Caco-2 (cell line): ENCODE data around the gene FAM76B. TPM values are rescaled to one million over a fixed set of nuclear protein-coding genes. Genes with fewer than 3 reads are reported as not detected.

Experiments
- BruUV-seq: library from RNA; stranded (reverse); fragments of 400-500 nt; replicated peaks from 2 replicates; lab custom pipeline; 2021; lab: Mats Ljungman, UMichigan
- CTCF ChIA-PET: fragments of 300-600 bp; sonication (Branson Sonifier 250); formaldehyde crosslinking; loops from one replicate; lab custom pipeline; 2022; ENCODE audit warnings: antibody characterized with exemption; lab: Charles Lee
- POLR2A ChIA-PET: fragments of 300-600 bp; sonication (Branson Sonifier 250); formaldehyde crosslinking; loops from one replicate; lab custom pipeline; 2022; ENCODE audit warnings: antibody characterized with exemption; lab: Charles Lee
- DNase-seq, 2 experiments: peaks; one replicate each; pipeline versions ENCODE4 v3.0.0 to v3.0.0-alpha.2; 2020 to 2022
- H3K27me3 ChIP-seq: replicated peaks from 2 replicates; pipeline ENCODE4 v1.6.0; 2011; ENCODE audit warnings: low read length; ENCODE audit not compliant: control insufficient read depth, insufficient read depth
- H3K36me3 ChIP-seq: 2 replicates; pipeline ENCODE4 v1.5.1; 2011; ENCODE audit warnings: low read length; ENCODE audit not compliant: control insufficient read depth, insufficient read depth
- H3K4me1 ChIP-seq: fragments of 250-450 bp; sonication (Bioruptor Pico); 2 replicates; pipeline ENCODE4 v1.5.1; 2020; ENCODE audit warnings: mild to moderate bottlenecking
- H3K4me3 ChIP-seq: 2 replicates; pipeline ENCODE4 v1.5.1; 2011; ENCODE audit warnings: low read depth, mild to moderate bottlenecking, control low read depth, low read length
- H3K9me3 ChIP-seq: fragments of 250-450 bp; sonication (Bioruptor Pico); 2 replicates; pipeline ENCODE4 v1.5.1; 2020; ENCODE audit warnings: mild to moderate bottlenecking, moderate library complexity
- H3K27ac Mint-ChIP-seq: one replicate; pipeline ENCODE4 v1.8.0; 2022; ENCODE audit warnings: mixed read lengths; ENCODE audit not compliant: unreplicated experiment
- H3K27me3 Mint-ChIP-seq: one replicate; pipeline ENCODE4 v1.8.0; 2022; ENCODE audit warnings: mixed read lengths; ENCODE audit not compliant: insufficient read depth, unreplicated experiment
- H3K36me3 Mint-ChIP-seq: one replicate; pipeline ENCODE4 v1.8.0; 2022; ENCODE audit warnings: mild to moderate bottlenecking, mixed read lengths; ENCODE audit not compliant: insufficient read depth, unreplicated experiment
- H3K4me1 Mint-ChIP-seq: one replicate; pipeline ENCODE4 v1.8.0; 2022; ENCODE audit warnings: low read depth, mixed read lengths; ENCODE audit not compliant: unreplicated experiment
- H3K4me3 Mint-ChIP-seq: one replicate; pipeline ENCODE4 v1.8.0; 2022; ENCODE audit warnings: mild to moderate bottlenecking, moderate library complexity, mixed read lengths; ENCODE audit not compliant: unreplicated experiment
- H3K9me3 Mint-ChIP-seq: one replicate; pipeline ENCODE4 v1.8.0; 2022; ENCODE audit warnings: mixed read lengths; ENCODE audit not compliant: unreplicated experiment
- intact Hi-C: fragments of 100-400 bp; cut with micrococcal nuclease; formaldehyde crosslinking; loops from one replicate; pipeline ENCODE4 v1.10.0; 2022; ENCODE audit not compliant: unreplicated experiment
- total RNA-seq: library from RNA; stranded (reverse); gene quantifications from 2 replicates; pipeline ENCODE4 v1.2.3, GENCODE V29; 2022
- TF ChIP-seq, protein P1 (sequence below), 2 experiments: fragments of 200-600 bp in 1 of 2; IDR thresholded peaks; 1 replicate in 1 of 2; 2 replicates in 1 of 2; pipeline versions ENCODE4 v1.5.1 to v1.8.0; 2011 to 2022; ENCODE audit warnings: antibody characterized with exemption in 1 of 2, control low read depth in 1 of 2, inconsistent platforms in 1 of 2, low read depth in 1 of 2, low read length in 1 of 2, mild to moderate bottlenecking in 1 of 2, moderate library complexity in 1 of 2; ENCODE audit not compliant: insufficient read depth in 1 of 2, severe bottlenecking in 1 of 2, unreplicated experiment in 1 of 2

Gene FAM76B
- total RNA-seq, 1 experiment from 2014 or later = 61.3 TPM

DNA sequence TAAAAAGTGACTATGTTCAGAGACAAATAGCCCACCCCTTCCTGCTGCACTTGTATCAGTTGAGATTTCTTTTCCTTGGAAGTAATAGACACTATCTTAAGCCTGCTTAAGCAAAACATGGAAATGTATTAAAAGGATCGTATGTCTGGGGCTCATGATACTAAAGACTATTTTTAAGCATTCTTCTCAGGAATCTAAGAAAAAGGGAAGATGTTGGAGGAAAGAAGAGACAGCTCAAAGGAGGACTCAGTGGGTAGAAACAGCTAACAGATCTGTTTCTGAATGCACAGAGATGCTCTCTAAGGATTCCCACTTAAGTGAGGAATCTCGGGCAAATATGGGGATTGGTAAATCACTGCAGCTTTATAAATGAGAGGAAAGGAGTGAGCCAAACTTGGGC is 62.5 kb downstream of the FAM76B start:
- intact Hi-C loops = no loop called here
- H3K27me3 Mint-ChIP-seq = peaks cover 16% of the 10 kb centered on the region
- H3K36me3 Mint-ChIP-seq = no peaks in the 10 kb centered on the region
- no peaks in the 10 kb centered on the region for H3K4me1 Mint-ChIP-seq
- H3K4me3 Mint-ChIP-seq = no peak overlapping the region
- Histone ChIP-seq H3K27me3 (no peaks in the 10 kb centered on the region), H3K9me3 (no peaks in the 10 kb centered on the region), H3K4me1 (no peaks in the 10 kb centered on the region), H3K4me3 (no peak overlapping the region), H3K36me3 (no peaks in the 10 kb centered on the region)
- BruUV-seq = no TSS peak
- no peak overlapping the region for H3K27ac Mint-ChIP-seq
- ChIA-PET CTCF (no interaction called here), POLR2A (no interaction called here)
- no peaks in the 10 kb centered on the region for H3K9me3 Mint-ChIP-seq
- DNase-seq = no peak
- TF ChIP-seq, protein P1, sequence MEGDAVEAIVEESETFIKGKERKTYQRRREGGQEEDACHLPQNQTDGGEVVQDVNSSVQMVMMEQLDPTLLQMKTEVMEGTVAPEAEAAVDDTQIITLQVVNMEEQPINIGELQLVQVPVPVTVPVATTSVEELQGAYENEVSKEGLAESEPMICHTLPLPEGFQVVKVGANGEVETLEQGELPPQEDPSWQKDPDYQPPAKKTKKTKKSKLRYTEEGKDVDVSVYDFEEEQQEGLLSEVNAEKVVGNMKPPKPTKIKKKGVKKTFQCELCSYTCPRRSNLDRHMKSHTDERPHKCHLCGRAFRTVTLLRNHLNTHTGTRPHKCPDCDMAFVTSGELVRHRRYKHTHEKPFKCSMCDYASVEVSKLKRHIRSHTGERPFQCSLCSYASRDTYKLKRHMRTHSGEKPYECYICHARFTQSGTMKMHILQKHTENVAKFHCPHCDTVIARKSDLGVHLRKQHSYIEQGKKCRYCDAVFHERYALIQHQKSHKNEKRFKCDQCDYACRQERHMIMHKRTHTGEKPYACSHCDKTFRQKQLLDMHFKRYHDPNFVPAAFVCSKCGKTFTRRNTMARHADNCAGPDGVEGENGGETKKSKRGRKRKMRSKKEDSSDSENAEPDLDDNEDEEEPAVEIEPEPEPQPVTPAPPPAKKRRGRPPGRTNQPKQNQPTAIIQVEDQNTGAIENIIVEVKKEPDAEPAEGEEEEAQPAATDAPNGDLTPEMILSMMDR (IDR thresholded peaks at IDR 0.05; ENCODE audit: insufficient read depth in 1 of 2, low read depth in 1 of 2, low read length in 1 of 2, severe bottlenecking in 1 of 2, unreplicated experiment in 1 of 2) = no peak

DNA sequence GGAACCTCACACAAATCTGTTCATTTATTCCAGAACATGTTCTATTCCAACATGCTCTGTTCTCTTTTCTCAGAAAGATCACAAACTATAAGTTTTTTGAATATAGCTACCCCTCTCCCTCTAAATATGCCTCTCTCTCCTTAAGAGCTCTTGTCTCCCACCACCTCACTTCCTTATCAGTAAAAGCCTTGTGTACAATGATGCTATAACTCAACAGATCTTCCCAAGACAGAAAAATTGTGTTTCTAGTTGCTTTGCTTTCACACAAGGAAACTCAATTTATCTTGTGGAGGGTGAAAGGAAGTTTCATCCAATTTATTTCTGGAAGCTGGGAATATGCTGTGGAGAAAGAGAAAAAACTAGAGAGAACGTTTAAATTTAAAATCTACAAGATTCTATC is 64.4 kb downstream of the FAM76B start:
- Histone ChIP-seq H3K27me3 (no peaks in the 10 kb centered on the region), H3K4me1 (no peaks in the 10 kb centered on the region), H3K9me3 (no peaks in the 10 kb centered on the region), H3K4me3 (no peak overlapping the region), H3K36me3 (no peaks in the 10 kb centered on the region)
- intact Hi-C loops = no loop called here
- H3K27ac Mint-ChIP-seq = no peak overlapping the region
- peaks cover 8% of the 10 kb centered on the region for H3K27me3 Mint-ChIP-seq
- H3K4me1 Mint-ChIP-seq = no peaks in the 10 kb centered on the region
- no peaks in the 10 kb centered on the region for H3K9me3 Mint-ChIP-seq
- H3K4me3 Mint-ChIP-seq = no peak overlapping the region
- no peak for DNase-seq
- POLR2A ChIA-PET = no interaction called here
- TF ChIP-seq, protein P1 (IDR thresholded peaks at IDR 0.05; ENCODE audit: insufficient read depth in 1 of 2, low read depth in 1 of 2, low read length in 1 of 2, severe bottlenecking in 1 of 2, unreplicated experiment in 1 of 2) = no peak
- no TSS peak for BruUV-seq
- CTCF ChIA-PET = no interaction called here
- no peaks in the 10 kb centered on the region for H3K36me3 Mint-ChIP-seq

DNA sequence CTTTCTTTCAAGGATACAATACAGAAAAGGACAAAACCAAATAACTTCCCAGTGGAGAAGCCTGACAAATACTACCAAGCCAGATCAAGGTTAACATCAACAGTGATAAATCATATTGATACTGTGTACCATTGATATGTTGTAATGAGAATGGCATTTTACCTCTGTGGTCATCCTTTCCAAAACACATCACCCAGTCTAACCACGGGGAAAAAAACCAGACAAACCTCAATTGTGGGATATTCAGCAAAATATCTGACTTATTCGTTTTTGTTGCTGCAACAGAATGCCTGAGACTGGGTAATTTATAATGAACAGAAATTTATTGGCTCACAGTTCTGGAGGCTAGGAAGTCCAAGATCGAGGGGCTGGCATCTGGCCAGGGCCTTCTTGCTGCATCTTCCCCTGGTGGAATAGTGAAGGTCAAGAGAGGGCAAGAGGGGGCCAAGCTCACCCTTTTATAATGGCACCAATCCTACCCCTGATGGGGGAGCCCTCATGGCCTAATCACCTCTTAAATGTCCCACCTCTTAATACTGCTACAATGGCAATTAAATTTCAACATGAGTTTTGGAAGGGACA is 66.1 kb downstream of the FAM76B start:
- Mint-ChIP-seq H3K9me3 (no peaks in the 10 kb centered on the region), H3K27ac (no peak overlapping the region), H3K36me3 (no peaks in the 10 kb centered on the region), H3K4me1 (no peaks in the 10 kb centered on the region), H3K27me3 (peaks cover 6% of the 10 kb centered on the region), H3K4me3 (no peak overlapping the region)
- Histone ChIP-seq H3K27me3 (no peaks in the 10 kb centered on the region), H3K4me1 (no peaks in the 10 kb centered on the region), H3K9me3 (no peaks in the 10 kb centered on the region), H3K4me3 (no peak overlapping the region), H3K36me3 (no peaks in the 10 kb centered on the region)
- TF ChIP-seq, protein P1 (IDR thresholded peaks at IDR 0.05; ENCODE audit: insufficient read depth in 1 of 2, low read depth in 1 of 2, low read length in 1 of 2, severe bottlenecking in 1 of 2, unreplicated experiment in 1 of 2) = no peak
- ChIA-PET CTCF (no interaction called here), POLR2A (interaction anchor here (0.6 kb wide), 1 partner anchor 23 kb away, joined by 6 read pairs; no protein-coding TSS in a partner anchor)
- DNase-seq = no peak
- intact Hi-C loops = loop anchor here (1.0 kb wide), 1 partner anchor 8 kb away; no protein-coding TSS in a partner anchor
- BruUV-seq = no TSS peak
